ENCODE data around the gene TSEN34.
"Not testable (repeated sequence)": the region's sequence is repeated elsewhere in the genome, so short reads cannot be mapped to it uniquely, and the experiment has no call there.

Gene TSEN34

DNA sequence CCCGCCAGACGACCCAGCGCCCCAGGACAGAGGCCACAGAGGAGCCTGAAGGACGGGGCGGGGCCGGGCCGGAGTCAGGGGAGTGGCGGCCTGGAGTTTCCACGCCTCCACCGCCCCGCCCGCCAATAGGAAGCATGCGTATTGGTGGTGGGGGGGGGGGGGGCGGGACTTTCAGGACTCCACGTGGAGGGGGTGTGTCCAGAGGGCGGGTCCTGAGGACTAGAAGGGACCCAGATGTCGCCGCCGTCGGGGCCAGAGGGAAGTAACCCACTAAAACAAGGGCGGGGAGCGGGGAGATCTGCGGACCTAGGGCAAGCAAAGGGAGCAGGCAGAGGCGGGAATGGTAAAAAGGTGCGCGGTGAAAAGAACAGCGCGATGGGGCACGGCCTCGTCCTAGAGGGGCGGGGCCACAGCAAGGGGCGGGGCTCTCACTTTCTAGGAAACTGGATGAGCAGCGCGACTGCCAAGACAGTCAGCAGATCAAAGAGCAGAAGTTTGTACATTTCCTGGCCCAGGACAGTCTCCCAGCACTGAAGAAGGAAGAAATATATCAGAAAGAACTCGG is 28.8 kb upstream of the TSEN34 start:
- no peak for DNase-seq

DNA sequence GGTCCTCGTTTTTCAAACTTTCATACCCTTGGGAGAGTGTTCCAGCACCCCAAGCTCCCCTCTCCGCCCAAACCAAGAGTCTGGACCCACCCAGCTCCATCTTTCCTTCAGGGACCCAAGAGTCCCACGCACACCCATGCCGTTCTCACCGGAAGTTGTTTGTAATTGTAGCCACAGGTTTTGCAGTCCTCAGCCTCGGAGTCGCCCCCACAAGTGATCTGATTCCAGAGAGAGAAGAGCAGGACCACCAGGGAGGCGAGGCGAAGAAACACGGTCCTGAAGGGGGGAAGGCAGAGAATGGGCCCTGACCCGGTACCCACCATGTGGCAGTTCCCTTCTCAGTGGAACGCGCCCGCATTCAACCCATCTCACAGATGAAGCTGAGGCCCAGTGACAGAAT is 28.2 kb upstream of the TSEN34 start:
- no peak for DNase-seq

DNA sequence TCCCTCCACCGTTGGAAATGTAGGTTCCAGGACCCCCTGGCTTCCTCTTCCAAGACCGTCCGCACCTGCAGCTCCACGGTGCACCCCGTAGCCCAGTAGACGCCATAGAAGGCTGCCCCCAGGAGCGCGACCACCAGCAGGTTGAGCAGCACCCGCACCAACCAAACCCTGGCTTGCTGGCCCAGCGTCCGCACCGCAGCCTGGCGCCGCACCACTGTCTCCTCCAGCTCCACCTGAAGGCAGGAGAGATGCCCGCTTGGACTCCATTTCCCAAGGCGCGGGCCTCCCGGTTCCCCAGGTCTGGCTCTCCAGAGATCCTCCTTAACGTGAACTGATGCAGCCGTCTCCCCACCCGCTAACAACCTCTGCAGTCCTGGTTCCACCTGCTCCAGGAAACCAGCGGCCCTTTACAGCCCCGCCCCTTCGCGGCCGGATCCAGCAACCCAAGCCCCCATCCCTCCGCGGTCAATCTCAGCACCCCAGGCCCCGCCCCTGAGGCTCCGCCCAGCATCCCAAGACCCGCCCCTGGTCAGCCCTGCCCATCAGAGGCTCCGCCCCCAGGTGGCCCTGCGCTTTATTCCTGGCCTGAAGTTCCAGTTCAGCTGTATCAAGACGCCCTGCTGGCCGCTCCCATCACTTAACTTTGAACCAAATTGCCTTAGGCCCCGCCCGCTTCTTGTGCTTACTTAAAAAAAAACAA is 26.6 kb upstream of the TSEN34 start:
- DNase-seq = no peak

DNA sequence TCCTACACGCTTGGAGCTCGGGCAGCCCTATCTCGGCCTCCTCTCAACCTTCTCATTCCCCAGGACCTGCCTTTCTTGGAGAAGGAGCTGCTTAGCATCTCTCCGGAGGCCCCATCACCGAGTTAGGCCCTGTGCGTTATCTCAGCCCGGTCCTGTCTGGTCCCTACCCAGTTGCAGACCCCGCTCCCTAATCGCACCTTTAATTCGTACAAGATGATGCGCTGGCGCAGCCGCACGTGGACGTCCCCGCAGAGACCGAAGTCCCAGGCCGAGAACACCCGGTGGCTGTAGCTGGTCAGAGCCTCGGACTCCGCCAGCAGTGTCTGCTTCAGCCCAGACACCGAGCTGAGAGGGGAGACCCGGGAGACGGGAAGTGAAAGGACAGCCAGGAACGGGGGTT is 25.9 kb upstream of the TSEN34 start:
- DNase-seq = no peak

DNA sequence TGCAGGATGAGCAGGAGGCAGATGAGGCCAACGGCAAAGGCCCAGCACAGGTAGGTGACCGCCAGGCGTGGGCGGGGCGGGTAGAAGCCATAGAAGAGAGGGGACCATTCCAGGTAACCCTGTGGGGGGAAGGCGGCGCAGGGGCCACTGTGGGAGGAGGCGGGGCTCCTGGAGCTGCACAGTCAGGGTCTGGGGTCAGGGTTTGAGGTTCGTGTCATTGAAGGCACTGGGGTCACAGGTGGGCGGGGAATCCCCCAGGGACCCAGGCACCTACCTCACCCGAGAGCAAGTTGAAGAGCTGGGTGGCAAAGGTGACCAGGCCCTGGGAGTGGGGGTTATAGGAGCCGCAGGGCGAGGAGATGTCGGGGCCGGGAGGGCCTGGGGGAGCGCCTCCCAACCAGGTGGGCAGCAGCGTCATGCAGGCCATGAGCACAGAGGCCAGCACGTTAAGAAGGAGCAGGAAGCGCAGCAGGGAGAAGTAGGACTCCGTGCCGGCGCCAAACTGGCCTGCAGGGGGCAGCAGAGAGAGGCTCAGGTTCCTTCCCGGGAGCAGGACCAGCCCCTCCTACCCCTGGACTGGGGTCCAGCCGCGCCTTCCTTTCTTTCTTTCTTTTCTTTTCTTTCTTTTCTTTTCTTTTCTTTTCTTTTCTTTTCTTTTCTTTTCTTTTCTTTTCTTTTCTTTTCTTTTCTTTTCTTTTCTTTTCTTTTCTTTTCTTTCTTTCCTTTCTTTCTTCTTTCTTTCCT is 22.8 kb upstream of the TSEN34 start:
- DNase-seq = peak; percentile 58

DNA sequence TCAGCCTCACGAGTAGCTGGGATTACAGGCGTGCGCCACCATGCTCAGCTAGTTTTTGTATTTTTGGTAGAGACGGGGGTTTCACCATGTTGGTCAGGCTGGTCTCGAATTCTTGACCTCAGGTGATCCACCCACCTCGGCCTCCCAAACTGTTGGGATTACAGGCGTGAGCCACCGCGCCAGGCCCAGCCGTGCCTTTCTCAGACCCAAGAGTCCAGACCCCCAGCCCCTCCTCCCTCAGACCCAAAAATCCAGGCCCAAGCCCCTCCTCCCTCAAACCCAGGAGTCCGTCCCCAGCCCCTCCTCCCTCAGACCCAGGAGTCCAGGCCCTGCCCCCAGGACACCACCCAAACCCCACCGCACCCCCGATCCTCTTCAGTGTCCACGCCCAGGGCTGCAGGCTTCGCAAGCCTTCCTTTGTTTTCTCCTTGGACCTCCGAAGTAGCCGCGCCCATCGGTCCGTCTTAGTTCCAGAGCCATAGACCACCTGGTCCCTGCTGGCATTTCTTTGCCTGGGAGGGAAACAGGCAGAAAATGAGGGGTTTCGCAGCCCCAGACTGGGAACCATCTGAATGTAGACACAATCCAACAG is 21.9 kb upstream of the TSEN34 start:
- DNase-seq = no peak

DNA sequence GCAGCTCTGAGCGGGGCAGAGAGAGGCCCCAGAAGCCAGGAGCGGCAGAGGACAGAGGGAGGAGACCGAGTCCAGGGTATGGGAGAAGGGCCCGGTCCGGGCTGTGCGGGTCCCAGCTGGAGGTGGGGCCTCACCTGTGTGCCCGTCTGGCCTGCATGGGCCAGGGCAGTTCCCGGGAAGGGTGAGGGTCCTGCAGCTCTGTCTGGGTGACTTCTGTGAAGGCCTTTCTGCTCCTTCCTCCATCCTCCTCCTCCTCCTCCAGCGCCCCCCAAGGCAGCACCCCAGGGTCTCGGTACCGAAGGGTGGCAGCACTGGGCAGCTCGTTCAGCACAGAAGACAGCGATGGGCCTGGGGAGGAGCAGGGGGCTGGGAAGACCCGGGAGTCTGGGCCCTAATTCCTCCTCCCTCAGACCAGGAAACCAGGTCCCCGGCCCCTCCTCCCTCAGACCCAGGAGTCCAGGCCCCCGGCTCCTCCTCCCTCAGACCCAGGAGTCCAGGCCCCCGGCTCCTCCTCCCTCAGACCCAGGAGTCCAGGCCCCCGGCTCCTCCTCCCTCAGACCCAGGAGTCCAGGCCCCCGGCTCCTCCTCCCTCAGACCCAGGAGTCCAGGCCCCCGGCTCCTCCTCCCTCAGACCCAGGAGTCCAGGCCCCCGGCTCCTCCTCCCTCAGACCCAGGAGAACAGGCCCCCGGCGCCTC is 19.2 kb upstream of the TSEN34 start:
- not testable (repeated sequence) for DNase-seq

DNA sequence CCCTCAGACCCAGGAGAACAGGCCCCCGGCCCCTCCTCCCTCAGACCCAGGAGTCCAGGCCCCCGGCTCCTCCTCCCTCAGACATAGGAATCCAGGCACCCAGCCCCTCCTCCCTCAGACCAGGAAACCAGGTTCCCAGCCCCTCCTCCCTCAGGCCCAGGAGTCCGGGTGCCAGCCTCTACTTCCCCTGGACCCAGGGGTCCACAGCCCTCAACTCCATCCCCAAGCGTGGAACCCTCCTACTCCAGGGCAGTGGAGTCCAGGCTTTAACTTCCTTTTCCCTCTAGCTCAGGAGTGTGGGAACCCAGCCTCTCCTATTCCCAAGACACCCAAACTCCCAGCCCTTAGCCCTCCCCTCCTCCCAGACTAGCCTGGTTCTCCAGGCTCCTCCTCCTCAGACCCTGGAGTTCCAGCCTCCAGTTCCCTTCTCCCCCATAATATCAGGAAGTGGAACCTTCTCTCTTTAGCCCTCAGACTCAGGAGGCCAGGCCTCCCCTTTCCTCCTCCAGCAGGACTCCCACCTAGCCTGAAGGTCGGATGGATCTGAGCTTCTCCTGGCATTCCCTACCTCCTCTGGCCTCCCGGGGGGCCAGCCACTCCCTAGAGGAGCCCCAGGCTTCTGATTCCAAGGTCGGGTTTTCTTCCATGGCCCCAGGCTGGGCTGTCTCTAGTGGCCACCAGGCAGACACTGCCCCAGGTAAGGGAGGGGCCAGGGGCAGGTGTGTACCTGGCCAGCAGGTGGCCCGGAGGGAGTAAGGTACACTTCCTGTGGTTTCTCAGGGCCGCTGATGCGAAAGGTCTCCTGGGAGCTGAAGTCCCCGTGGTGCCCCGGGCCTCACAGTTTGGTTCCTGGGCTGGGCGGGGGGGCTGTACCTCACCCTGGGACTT is 18.4 kb upstream of the TSEN34 start, which contains the start of gene TMC4:
Gene TMC4 (minus strand): TSS at position 690 of the 888 bp plus-strand sequence. CDS start 43 bp downstream, at position 647.
- no peak for DNase-seq

DNA sequence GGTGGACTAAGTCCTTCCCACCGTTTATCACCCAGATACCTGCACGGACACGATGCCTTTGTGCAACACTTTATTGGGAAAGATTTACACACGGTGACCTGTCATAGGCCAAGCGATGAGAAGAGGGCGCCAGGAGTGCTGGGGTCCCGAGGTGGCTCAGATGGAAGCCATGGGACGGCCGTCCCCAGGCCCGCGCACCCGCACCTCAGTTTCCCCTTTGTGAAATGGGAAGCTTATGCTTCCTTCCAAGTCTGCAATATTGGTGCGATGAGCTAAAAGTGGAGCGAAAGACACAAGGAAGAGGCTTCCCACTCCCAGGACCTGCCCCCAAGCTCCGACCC is 17.8 kb upstream of the TSEN34 start:
- no peak for DNase-seq

DNA sequence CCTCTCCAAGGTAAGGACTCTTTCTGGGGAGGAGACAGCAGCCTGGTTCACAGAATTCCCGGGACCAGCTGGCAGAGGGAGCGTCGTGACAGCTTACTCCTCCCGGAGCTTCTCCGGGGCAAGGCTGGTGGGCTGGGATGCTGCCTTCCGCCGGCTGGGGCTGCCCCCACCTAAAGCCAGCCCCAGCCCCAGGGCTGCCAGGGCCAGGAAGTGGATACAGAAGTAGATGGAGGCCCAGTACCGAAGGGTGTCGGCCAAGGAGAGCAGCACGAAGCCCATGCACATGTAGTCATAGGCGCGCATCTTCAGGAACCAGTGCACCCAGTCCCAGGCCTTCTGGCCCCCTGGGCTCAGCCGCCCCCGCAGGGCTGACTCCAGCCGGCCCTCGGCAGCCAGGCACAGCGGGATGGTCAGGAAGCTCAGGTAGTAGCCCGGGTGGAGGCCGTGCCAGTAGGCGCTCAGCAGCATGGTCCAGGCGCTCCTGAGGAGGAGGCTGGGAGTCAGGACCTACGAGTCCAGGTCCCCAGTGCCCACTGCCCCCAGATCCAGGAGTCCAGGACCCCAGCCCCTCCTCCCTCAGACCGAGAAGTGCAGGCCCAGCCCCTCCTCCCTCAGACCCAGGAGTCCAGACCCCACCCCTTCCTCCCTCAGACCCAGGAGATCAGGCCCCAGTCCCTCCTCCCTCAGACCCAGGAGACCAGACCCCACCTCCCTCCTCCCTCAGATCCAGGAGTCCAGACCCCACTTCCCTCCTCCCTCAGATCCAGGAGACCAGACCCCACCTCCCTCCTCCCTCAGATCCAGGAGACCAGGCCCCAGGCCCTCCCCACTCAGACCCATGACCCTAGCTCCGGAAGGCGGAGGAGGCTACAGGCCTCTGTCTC is 16.9 kb upstream of the TSEN34 start:
- DNase-seq = no peak

DNA sequence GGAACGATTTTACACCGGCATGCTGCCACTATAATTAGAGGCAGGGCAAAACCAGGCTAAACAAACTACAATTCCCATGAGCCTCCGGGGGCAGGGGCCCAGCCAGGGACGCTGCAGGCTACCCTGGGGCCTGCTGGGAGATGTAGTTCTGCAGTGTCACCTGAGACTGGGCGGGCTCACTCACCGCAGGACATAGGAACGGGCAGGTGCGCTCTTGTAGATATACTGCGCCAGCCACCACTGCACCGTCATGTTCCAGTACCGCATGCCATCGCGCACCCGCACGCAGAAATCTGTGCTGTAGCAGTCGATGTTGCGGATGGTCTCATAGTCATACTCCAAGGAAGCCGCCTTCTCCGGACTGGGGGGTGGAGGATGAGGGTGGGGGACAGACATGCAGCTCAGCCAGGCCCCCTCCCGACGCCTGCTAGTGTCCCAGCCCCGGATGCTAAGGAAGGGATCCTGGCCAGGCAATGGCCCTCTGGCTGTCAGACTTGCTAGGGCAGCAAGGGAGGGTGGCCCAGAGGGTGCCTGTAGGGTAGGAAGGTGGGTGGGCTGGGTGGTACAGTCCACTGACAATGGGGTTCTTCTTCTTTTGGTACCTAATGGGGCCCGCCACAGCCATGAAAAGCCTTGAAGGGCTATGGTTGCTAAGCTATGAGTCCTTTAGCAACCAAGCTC is 12.4 kb upstream of the TSEN34 start:
- no peak for DNase-seq

DNA sequence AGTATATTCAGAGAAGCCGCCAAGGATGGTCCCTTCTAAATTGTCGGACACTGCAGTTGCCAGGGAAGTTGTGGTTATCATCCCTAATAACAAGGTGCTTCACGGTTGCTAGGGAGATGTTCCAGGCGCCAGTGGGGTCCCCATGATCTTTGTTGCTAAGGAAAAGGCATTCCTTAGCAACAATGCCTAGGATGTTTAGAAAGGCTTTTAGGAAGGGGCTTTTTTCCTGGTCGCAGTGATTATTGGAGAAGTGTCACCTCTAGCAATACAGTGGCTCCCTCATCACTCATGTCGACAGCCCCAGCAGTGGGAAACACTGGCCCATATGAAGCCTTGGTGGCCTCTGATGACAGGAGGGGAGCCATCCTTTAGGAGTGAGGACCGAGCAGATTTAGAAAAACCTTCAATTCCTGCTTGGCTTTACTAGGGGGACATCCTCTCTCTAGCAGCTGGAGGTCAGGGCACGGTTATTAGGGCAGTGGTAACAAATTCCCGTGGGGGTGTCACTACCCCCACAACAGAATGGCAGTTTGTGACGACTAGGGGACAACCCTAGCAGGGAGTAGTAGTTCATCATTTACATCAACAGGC is 11.8 kb upstream of the TSEN34 start:
- no peak for DNase-seq

DNA sequence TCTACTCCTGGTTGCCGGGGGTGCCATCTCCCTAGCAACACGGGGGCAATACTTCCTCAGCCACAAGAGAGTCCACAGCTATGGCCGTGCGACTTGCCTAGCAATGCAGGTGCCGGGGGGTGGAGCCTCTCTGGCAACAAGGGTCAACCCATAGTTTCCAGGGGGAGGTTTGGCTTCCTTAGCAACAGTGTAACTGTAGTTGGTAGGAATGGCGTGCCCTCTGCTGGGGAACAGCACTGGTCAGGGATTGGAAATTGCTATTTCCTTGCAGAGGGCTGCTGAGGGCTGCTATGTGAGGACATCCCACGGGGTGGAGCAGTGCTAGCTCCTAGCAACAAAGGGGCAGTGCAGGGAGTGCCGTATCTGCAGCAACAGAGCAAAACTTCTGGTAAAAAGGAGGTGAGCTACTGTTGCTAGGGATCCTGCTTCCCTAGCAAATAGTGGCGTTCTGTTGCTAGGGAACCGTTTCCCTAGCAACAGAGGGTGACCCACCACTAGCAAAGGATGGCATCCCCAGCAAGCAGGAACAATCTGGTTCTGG is 11.1 kb upstream of the TSEN34 start:
- no peak for DNase-seq

DNA sequence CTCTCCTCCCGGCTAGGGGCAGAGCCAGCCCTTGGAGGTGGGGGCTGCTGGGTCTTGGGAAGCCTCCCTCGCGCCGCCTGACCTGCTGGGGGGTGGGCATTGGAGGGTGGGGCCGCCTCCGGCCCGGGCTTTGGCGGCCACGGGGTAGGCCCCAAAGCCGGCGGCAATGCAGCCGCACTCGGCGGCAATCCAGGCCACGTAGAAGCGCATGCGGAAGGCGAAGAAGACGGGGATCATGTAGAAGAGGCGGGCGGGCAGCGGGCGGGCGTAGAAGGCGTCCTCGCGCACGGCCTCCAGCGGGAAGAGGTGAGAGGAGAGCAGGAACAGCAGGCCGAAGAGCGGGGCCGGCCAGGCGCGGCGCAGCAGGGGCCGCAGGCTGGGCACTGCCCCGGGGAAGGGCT is 10.4 kb upstream of the TSEN34 start:
- no peak for DNase-seq

DNA sequence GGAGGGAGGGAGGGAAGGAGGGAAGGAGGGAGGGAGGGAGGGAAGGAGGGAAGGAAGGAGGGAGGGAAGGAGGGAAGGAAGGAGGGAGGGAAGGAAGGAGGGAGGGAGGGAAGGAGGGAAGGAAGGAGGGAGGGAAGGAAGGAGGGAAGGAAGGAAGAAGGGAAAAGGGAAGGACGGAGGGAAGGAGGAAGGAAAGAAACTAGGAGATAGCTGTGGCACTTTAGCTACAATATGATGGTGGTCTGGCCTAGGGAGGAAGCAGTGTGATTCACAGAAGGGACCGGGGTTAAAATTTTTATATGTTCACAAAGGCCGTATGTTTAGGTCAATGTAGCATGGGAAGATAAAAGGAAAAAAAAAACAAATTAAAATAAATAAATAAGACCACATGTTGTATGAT is 9.2 kb upstream of the TSEN34 start:
- not testable (repeated sequence) for DNase-seq

DNA sequence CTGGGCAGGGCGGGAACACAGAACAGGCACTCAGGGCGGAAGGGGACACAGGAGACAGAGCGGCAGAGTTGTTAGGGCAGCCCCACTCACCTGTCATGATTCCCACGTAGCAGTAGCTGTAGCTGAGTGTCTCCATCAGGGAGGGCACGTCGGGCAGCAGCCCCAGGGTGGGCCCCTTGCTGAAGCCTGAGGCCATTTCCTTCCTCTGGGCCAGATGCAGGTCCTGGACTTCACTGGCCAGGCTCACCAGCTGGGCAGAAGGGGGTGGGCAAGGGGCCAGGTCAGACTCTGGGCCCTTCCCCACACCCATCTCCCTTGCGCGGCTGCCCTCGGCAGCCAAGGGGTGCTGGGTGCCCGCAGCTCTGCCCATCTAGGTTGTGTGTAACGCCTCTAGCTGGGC is 7.7 kb upstream of the TSEN34 start:
- no peak for DNase-seq

DNA sequence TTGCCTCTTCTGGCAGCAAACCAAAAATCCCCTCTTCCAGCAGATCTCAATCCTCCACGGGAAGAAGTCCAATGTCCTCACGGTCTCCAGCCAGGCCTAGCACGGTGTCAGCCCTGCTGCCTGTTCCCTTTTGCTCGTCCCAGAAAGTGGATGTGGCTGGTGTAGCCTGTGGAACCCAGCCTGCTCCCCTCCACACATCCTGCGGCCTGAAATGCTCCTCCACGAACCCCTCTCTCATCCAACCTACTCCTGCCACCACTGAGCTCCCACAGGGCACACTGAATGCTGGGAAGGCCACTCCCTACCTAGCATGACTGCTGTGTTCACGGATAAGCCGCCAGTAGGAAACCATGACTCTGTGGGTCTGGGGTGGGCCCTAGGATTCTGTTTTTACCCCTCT is 4.8 kb upstream of the TSEN34 start:
- DNase-seq = no peak

DNA sequence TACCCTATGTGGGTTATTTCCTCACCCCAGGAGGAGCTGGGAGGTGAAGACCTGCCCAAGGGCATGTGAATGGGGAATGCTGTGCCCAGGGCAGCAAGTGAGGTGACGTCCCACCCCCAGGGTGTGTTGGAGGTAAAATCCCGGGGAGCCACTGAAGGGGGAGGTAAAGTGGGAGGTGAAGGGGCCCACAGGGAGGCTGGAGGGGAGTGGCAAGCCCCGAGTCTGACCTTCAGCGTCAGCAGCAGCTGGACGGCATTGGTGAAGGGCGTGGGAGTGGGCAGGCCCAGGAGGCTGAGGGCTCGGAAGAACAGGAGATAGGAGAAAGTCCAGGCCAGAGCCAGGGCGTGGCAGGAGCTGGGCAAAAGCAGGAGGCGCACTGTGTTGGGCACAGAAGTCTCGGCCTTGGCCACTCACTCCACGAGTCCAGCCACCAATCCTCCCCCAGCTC is 4.2 kb upstream of the TSEN34 start:
- no peak for DNase-seq

DNA sequence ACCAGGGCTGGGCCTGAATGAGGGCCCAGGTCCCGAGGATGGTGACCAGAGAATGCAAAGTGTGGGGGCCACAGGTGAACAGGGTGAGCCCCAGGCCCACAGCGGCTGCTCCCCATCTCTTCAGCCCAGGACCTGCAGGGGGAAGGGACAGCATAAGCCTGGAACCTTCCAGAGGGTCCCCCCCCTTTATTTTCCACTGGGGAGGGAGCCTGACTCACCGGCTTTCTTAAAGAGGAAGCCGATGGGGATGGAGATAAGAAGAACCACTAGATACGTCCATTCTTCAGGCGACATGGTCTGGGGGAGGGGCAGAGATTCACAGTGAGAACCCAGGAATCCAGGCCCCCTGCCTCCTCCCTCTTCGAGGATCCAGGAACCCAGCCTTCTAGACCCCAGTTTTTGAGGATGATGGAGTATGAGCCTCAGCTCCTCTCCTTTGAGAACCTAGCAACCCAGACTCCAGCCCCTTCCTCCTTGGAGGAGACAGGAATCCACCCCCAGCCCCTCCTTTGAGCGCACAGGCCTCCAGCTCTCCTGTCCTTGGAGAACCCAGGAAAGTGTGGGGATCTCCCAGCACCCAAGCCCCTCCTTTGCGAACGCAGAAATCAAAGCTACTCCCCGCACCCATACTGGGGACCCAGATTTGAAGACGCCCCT is 2.8 kb upstream of the TSEN34 start:
- no peak for DNase-seq
